ENCODE data around the gene SFTA2.

SFTA2 gene

GRCh38 chr6:30901436-30901835 lies 30.5 kb downstream of the SFTA2 start:
- H3K9ac ChIP-seq, result no peak overlapping the region
- H3K36me3 ChIP-seq (ENCODE audit: control insufficient read depth, insufficient read depth, low read length), result no peaks in the 10 kb centered on the region
- H3K79me2 ChIP-seq, result no peaks in the 10 kb centered on the region
- TF ChIP-seq CTCF (IDR thresholded peaks at IDR 0.05), result no peak
- H3K27ac ChIP-seq, result no peak overlapping the region
- H3K4me2 ChIP-seq (ENCODE audit: low read length), result no peak overlapping the region
- H3K4me1 ChIP-seq, result no peaks in the 10 kb centered on the region
- no peak overlapping the region for H3K4me3 ChIP-seq (ENCODE audit: low read depth, low read length)
- no peak overlapping the region for H2AFZ ChIP-seq
- H3K27me3 ChIP-seq (ENCODE audit: control insufficient read depth, insufficient read depth, low read length), result no peaks in the 10 kb centered on the region
- H3K9me3 ChIP-seq (ENCODE audit: control insufficient read depth, low read length), result no peaks in the 10 kb centered on the region

DNA sequence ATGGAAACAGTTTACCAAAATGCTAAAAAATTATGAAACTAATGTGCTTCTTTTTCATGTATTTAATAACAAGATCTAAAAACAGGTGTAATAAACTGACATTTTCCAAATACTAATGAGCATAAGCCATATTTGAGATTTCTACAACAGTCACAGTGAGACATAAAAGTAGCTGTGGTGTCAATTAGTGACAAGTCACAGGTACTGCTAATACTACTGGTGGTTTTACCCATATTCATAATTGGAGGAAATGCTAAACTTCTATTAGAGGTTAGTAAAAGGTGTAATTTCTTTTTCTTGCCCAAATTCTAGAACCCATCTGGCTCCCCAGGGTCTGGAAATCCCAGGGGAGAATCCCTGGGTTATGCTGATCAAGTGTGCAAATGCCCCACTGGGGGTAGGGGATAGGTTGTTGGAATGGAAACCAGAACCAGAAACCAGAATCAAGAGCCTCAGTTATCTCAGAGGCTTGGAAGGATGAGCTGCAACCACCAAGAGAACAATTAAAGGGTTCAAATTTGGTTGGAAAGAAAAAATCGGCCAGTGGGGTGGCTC lies 31.0 kb downstream of the SFTA2 start:
- no peak overlapping the region for H3K4me2 ChIP-seq (ENCODE audit: low read length)
- no peak for TF ChIP-seq CTCF (IDR thresholded peaks at IDR 0.05)
- no peak overlapping the region for H3K4me3 ChIP-seq (ENCODE audit: low read depth, low read length)
- H2AFZ ChIP-seq, result no peak overlapping the region
- H3K36me3 ChIP-seq (ENCODE audit: control insufficient read depth, insufficient read depth, low read length), result no peaks in the 10 kb centered on the region
- no peak overlapping the region for H3K9ac ChIP-seq
- no peak overlapping the region for H3K27ac ChIP-seq
- H3K9me3 ChIP-seq (ENCODE audit: control insufficient read depth, low read length), result no peaks in the 10 kb centered on the region
- no peaks in the 10 kb centered on the region for H3K27me3 ChIP-seq (ENCODE audit: control insufficient read depth, insufficient read depth, low read length)
- H3K79me2 ChIP-seq, result no peaks in the 10 kb centered on the region
- no peaks in the 10 kb centered on the region for H3K4me1 ChIP-seq

GRCh38 chr6:30898750-30899360 lies 33.1 kb downstream of the SFTA2 start:
- TF ChIP-seq CTCF (IDR thresholded peaks at IDR 0.05), result no peak
- Histone ChIP-seq H3K4me1 (no peaks in the 10 kb centered on the region), H3K9me3 (ENCODE audit: control insufficient read depth, low read length) (no peaks in the 10 kb centered on the region), H3K9ac (no peak overlapping the region), H3K4me3 (ENCODE audit: low read depth, low read length) (no peak overlapping the region), H3K79me2 (no peaks in the 10 kb centered on the region), H2AFZ (no peak overlapping the region), H3K36me3 (ENCODE audit: control insufficient read depth, insufficient read depth, low read length) (no peaks in the 10 kb centered on the region), H3K27me3 (ENCODE audit: control insufficient read depth, insufficient read depth, low read length) (no peaks in the 10 kb centered on the region), H3K27ac (no peak overlapping the region), H3K4me2 (ENCODE audit: low read length) (no peak overlapping the region)

DNA sequence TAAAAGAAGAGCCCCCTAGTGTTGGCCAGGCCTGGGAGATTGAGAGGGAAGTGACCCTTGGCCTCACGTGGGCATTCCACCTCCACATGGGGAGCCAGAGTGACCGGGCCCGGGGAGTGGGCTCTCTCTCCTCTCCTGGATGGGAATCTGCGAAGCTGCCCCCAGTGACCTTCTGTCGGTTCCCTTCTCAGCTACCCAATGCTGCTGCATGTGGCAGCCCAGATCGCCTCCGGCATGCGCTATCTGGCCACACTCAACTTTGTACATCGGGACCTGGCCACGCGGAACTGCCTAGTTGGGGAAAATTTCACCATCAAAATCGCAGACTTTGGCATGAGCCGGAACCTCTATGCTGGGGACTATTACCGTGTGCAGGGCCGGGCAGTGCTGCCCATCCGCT lies 34.1 kb downstream of the SFTA2 start:
- Histone ChIP-seq H3K4me1 (no peaks in the 10 kb centered on the region), H3K27ac (no peak overlapping the region), H2AFZ (no peak overlapping the region), H3K4me2 (ENCODE audit: low read length) (no peak overlapping the region), H3K27me3 (ENCODE audit: control insufficient read depth, insufficient read depth, low read length) (no peaks in the 10 kb centered on the region), H3K36me3 (ENCODE audit: control insufficient read depth, insufficient read depth, low read length) (no peaks in the 10 kb centered on the region), H3K79me2 (no peaks in the 10 kb centered on the region), H3K9ac (no peak overlapping the region), H3K9me3 (ENCODE audit: control insufficient read depth, low read length) (no peaks in the 10 kb centered on the region), H3K4me3 (ENCODE audit: low read depth, low read length) (no peak overlapping the region)
- no peak for TF ChIP-seq CTCF (IDR thresholded peaks at IDR 0.05)

- H3K79me2 ChIP-seq, result peaks cover 2% of the 10 kb centered on the region
- no peak overlapping the region for H2AFZ ChIP-seq
- H3K9me3 ChIP-seq (ENCODE audit: control insufficient read depth, low read length), result no peaks in the 10 kb centered on the region
- no peak overlapping the region for H3K9ac ChIP-seq
- no peaks in the 10 kb centered on the region for H3K27me3 ChIP-seq (ENCODE audit: control insufficient read depth, insufficient read depth, low read length)
- H3K36me3 ChIP-seq (ENCODE audit: control insufficient read depth, insufficient read depth, low read length), result no peaks in the 10 kb centered on the region
- no peaks in the 10 kb centered on the region for H3K4me1 ChIP-seq
- H3K27ac ChIP-seq, result no peak overlapping the region
- TF ChIP-seq CTCF (IDR thresholded peaks at IDR 0.05), result no peak
- no peak overlapping the region for H3K4me3 ChIP-seq (ENCODE audit: low read depth, low read length)
- H3K4me2 ChIP-seq (ENCODE audit: low read length), result no peak overlapping the region
Measured at GRCh38 chr6:30896541-30896940, 35.4 kb downstream of the SFTA2 start.

Data from parathyroid adenoma (tissue), 2 donors.